ENCODE measurements around the gene C1QL4.
"Not testable (repeated sequence)": the region's sequence is repeated elsewhere in the genome, so short reads cannot be mapped to it uniquely, and the experiment has no call there.

C1QL4 gene

DNA sequence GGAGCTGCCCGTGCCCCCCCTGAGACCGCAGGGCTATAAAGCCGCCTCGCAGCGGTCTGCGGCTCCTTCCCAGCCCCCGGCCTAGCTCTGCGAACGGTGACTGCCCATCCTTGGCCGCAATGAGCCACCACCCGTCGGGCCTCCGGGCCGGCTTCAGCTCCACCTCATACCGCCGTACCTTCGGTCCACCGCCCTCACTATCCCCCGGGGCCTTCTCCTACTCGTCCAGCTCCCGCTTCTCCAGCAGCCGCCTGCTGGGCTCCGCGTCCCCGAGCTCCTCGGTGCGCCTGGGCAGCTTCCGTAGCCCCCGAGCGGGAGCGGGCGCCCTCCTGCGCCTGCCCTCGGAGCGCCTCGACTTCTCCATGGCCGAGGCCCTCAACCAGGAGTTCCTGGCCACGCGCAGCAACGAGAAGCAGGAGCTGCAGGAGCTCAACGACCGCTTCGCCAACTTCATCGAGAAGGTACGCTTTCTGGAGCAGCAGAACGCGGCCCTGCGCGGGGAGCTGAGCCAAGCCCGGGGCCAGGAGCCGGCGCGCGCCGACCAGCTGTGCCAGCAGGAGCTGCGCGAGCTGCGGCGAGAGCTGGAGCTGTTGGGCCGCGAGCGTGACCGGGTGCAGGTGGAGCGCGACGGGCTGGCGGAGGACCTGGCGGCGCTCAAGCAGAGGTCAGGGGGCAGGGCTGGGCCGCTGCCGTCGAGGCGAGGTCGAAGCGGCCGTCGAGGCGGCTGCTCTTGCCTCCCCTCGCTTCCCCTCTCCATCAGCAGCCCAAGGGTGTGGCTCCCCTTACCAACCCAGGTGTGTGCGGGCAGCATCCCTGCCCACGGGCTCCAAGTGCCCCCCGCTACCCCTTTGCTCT, 41.7 kb downstream of the C1QL4 start, which contains the start of gene PRPH:
Gene PRPH, plus strand, starts transcription at position 66 of the 855 bp plus-strand sequence. Its CDS starts 54 bp downstream, at position 120.
- ATAC-seq (replicated peaks) (no peak), DNase-seq (no peak)
- H3K4me1 Mint-ChIP-seq = peaks cover 25 to 27% of the 10 kb centered on the region in 2 donors
- peaks cover 0 to 3% of the 10 kb centered on the region in 2 donors for H3K36me3 Mint-ChIP-seq
- H3K27ac Mint-ChIP-seq = no peak within 1 kb of the TSS
- H3K4me3 Mint-ChIP-seq = peak within 1 kb of the TSS in 1 of 2 donors; percentile 48
- peaks cover 54 to 85% of the 10 kb centered on the region in 2 donors for H3K27me3 Mint-ChIP-seq
- H3K9me3 Mint-ChIP-seq = no peaks in the 10 kb centered on the region

DNA sequence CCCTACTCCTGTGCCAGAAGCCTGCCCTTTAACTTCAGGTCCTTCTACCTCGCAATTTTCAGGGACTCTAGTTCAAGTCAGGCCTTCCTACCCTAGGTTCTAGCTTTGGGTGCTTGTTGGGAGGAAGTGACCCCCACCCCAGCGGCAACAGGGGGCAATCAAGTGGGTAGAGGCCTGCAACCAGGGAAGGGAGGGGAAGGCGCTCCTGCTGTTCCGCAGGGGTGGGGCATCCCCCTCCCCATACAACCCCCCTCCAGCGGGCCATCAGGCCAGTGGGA, 42.2 kb downstream of the C1QL4 start:
- Mint-ChIP-seq H3K4me1 (peaks cover 25 to 27% of the 10 kb centered on the region in 2 donors), H3K9me3 (no peaks in the 10 kb centered on the region), H3K4me3 (no peak overlapping the region), H3K36me3 (peaks cover 0 to 3% of the 10 kb centered on the region in 2 donors), H3K27me3 (peaks cover 54 to 86% of the 10 kb centered on the region in 2 donors), H3K27ac (no peak overlapping the region)
- DNase-seq (no peak), ATAC-seq (replicated peaks) (no peak)

DNA sequence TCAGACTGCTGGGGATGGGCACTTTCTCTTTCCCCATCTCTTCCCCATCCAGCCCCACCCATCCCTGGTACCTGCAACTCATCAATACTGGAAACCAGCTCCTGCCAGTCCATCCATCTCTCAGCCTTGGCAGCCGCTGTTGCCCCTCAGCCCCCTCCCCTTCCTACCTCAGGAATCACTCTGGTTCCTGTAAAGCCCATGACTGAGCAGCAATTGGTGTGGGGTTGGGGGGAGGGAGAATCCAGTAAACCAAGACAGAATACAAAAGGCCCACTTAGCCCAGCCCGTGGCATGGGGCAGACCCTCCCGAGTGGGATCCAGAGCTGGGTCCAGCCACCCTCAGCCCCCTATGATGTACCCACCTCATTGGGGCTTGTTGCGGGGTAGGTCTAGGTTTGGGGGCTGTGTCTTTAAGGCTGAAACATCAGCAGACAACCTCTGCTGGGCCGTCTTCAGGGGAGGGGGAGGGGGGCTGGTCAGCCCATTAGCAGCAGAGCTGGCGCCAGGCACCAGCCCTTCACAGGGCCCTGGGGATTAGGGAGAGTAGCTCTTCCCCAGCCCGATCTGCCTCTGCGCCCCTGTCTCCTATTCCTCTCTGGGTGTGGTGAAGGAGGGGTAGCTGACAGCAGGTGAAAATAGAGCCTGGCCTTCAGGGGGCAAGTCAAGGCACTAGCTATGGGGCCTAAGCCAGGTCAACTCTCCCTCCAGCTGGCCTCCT, 42.7 kb downstream of the C1QL4 start:
- Mint-ChIP-seq H3K4me3 (no peak overlapping the region), H3K4me1 (peaks cover 25 to 27% of the 10 kb centered on the region in 2 donors), H3K27ac (no peak overlapping the region), H3K36me3 (peaks cover 0 to 3% of the 10 kb centered on the region in 2 donors), H3K9me3 (no peaks in the 10 kb centered on the region), H3K27me3 (peaks cover 55 to 82% of the 10 kb centered on the region in 2 donors)
- no peak for DNase-seq
- no peak for ATAC-seq (replicated peaks)

DNA sequence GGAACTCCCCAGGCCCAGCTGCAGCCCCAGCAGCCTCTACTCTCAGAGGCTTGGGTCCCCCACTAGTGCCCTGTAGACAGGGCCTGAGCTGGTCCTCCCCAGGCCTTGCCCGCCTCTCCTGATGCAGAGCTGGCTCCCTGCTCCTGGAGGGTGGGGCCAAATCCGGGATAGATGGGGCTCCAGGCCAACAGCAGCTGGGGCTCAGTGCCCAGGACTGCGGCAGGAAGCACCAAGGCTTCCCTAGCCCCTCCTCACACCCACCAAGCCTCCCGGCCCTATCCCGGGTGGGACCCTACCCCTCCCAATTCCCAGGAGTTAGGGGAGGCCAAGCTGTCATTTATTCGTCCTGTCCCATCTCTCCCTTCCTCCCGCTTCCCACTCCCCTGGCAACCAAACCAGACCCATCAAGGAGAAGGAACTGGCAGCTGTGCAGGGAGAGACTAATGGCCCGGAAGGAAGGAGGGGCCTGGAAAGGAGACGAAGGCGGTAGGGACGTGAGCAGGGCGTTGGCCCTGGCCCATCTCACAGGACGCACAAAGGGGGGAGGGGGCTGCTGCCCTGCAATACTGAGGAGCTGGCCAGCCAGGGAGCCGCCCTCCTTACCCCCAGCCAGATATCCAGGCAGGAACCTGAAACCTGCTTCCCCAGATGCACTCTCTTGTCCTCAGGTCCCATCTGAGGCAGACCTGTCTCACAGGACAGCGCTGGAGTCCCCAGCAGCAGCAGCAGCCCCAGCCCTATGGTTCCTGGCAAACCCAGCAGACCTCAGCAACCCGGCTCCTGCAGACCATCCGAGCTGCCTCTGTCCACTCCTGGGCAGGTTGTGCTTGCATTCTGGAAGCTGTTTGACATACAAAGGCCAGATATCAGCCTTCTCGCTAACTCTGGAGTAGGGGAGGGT, 43.7 kb downstream of the C1QL4 start:
- DNase-seq (no peak), ATAC-seq (replicated peaks) (no peak)
- Mint-ChIP-seq H3K4me1 (peaks cover 21 to 23% of the 10 kb centered on the region in 2 donors), H3K27ac (no peak overlapping the region), H3K36me3 (peaks cover 0 to 3% of the 10 kb centered on the region in 2 donors), H3K9me3 (no peaks in the 10 kb centered on the region), H3K27me3 (peaks cover 57 to 82% of the 10 kb centered on the region in 2 donors), H3K4me3 (no peak overlapping the region)

GRCh38 chr12:49292729-49293055, 44.3 kb downstream of the C1QL4 start:
- no peak overlapping the region for H3K27ac Mint-ChIP-seq
- no peak for ATAC-seq (replicated peaks)
- peaks cover 14 to 20% of the 10 kb centered on the region in 2 donors for H3K4me1 Mint-ChIP-seq
- H3K4me3 Mint-ChIP-seq = no peak overlapping the region
- H3K27me3 Mint-ChIP-seq = peaks cover 57 to 82% of the 10 kb centered on the region in 2 donors
- no peaks in the 10 kb centered on the region for H3K9me3 Mint-ChIP-seq
- no peak for DNase-seq
- H3K36me3 Mint-ChIP-seq = peaks cover 0 to 3% of the 10 kb centered on the region in 2 donors

DNA sequence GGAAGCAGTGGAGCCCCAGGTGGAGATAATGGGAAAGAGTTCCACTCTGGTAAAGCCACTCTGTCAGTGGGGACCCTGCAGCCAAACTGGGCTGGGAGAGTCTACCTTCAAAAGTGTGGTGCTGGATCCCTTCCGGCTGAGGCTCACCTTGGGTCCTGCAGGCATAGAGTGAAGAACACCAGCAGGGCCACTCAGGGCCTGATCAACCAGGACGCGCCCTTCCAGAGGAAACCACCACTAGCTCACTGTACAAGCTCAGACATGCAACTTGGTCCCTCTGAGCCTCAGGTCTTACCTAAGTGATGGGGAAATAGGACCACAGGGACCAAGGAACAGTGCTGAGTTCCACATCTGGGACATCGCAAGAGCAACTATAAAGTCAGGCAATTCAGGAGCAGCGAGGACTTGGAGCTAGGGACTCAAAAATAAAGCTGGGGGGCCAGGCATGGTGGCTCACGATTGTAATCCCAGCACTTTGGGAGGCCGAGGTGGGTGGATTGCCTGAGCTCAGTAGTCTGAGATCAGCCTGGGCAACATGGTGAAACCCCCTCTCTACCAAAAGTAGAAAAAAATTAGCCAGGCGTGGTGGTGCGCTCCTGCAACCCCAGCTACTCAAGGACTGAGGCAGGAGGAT, 47.9 kb downstream of the C1QL4 start:
- ATAC-seq (replicated peaks) (no peak), DNase-seq (no peak)
- Mint-ChIP-seq H3K4me3 (no peak overlapping the region), H3K9me3 (no peaks in the 10 kb centered on the region), H3K27ac (no peak overlapping the region), H3K36me3 (no peaks in the 10 kb centered on the region), H3K27me3 (peaks cover 45 to 61% of the 10 kb centered on the region in 2 donors), H3K4me1 (peaks cover 0 to 3% of the 10 kb centered on the region in 2 donors)

DNA sequence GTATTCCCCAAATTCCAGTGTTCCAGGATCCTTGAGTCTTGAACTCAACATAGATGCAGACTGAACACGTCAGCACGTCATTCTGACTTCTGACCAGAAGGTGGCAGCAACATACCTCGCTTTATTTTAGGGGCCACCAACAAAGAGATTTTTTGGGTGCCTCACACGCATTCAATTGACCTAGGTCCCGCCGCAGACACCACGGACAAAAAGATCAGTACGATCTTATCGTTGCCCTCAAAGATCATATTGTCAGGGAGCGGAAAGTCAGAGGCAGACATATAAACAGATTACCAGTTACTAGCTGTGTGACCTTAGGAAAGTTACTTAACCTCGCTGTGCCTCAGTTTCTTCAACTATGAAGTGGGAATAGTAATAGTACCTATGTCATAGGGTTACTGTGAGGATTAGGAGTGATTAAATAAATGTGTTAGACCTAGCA, 48.6 kb downstream of the C1QL4 start:
- H3K9me3 Mint-ChIP-seq = no peaks in the 10 kb centered on the region
- DNase-seq = peak; percentile 36
- H3K36me3 Mint-ChIP-seq = no peaks in the 10 kb centered on the region
- peaks cover 47 to 55% of the 10 kb centered on the region in 2 donors for H3K27me3 Mint-ChIP-seq
- H3K4me1 Mint-ChIP-seq = peaks cover 0 to 3% of the 10 kb centered on the region in 2 donors
- no peak overlapping the region for H3K4me3 Mint-ChIP-seq
- ATAC-seq (replicated peaks) = peak; percentile 41 to 63
- H3K27ac Mint-ChIP-seq = no peak overlapping the region

DNA sequence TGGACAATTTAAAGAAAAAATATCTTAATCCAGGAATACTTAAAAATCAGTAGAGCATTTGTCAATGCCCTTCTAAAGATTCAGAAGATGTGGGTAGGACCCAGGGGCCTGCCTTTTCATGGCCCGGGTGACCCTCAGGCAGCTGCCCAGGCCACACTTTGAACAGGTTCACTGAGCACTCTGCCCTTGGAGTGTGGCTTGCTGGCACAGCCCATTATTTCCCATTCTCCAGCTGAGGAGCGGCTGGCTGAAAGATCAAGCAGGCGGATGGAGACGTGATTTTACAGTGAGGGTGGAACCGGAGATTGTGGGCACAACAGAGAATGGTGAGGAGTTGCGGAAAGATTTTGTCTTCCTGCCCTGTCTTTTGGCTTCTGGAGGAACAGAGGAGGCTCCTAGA, 49.1 kb downstream of the C1QL4 start:
- H3K4me1 Mint-ChIP-seq = peaks cover 0 to 3% of the 10 kb centered on the region in 2 donors
- peaks cover 47 to 49% of the 10 kb centered on the region in 2 donors for H3K27me3 Mint-ChIP-seq
- H3K4me3 Mint-ChIP-seq = no peak overlapping the region
- peak overlapping the region; percentile 68 for H3K27ac Mint-ChIP-seq
- DNase-seq (no peak), ATAC-seq (replicated peaks) (no peak)
- H3K9me3 Mint-ChIP-seq = no peaks in the 10 kb centered on the region
- no peaks in the 10 kb centered on the region for H3K36me3 Mint-ChIP-seq

DNA sequence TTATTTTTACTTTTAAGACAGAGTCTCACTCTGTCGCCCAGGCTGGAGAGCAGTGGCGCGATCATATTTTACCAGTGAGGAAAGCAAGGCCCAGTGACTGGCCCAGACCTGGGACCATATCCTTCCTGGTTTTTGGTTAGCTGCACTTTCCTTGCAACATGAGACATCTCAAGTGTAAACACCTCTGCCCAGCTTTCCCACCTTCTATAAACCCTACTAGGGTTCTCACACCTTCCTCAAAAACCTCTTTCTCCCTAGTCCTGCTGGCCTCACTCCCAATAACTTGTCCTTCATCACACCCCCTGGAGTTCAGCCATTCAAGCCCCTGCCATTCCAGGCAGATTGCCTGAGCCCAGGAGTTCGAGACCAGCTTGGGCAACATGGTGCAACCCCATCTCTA, 52.3 kb downstream of the C1QL4 start:
- ATAC-seq (replicated peaks) (no peak), DNase-seq (no peak)
- peaks cover 42% of the 10 kb centered on the region in 2 donors for H3K27me3 Mint-ChIP-seq
- H3K4me3 Mint-ChIP-seq = no peak overlapping the region
- no peaks in the 10 kb centered on the region for H3K36me3 Mint-ChIP-seq
- peaks cover 0 to 3% of the 10 kb centered on the region in 2 donors for H3K4me1 Mint-ChIP-seq
- H3K9me3 Mint-ChIP-seq = no peaks in the 10 kb centered on the region
- H3K27ac Mint-ChIP-seq = no peak overlapping the region

DNA sequence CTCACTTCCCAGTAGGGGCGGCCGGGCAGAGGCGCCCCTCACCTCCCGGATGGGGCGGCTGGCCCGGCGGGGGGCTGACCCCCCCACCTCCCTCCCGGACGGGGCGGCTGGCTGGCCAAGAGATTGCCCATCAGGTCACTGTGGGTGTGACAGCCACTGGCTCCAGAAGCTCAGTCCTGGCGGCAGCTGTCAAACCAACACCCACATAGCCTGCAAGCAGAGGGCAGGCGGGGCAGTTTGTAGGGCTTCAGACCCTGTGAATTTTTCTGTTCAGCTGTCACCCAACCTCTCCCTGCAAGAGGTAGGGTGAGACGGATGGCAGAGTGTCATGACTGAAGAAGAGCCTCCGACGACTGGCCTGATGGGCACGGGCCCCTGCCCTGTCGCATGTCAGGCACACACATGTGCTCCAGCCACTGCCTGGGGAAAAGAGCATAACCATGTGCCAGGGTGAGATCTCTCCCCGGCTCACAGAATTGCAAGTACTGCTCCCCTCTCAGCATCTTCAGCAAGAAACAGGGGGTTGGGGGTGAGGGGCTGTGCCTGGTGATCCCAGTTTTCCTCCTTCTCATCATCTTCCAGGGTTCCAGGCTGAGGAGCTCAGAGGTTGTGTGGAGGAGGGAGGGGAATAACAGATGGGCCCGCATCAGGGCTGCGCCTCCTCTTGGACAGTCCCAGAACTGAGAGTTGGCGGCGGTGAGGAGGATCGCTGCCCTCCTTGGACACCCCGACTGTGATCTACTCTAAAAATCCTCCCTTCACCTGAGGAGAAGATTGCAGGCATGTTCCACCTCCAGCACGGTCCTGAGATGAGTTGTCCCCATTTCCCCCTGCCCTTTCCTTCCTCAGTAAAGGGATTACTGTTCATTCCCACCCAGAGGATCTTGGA, 53.2 kb downstream of the C1QL4 start:
- no peaks in the 10 kb centered on the region for H3K36me3 Mint-ChIP-seq
- H3K4me1 Mint-ChIP-seq = peaks cover 0 to 3% of the 10 kb centered on the region in 2 donors
- H3K27ac Mint-ChIP-seq = no peak overlapping the region
- no peaks in the 10 kb centered on the region for H3K9me3 Mint-ChIP-seq
- peaks cover 35 to 41% of the 10 kb centered on the region in 2 donors for H3K27me3 Mint-ChIP-seq
- DNase-seq (no peak), ATAC-seq (replicated peaks) (no peak)
- H3K4me3 Mint-ChIP-seq = no peak overlapping the region

DNA sequence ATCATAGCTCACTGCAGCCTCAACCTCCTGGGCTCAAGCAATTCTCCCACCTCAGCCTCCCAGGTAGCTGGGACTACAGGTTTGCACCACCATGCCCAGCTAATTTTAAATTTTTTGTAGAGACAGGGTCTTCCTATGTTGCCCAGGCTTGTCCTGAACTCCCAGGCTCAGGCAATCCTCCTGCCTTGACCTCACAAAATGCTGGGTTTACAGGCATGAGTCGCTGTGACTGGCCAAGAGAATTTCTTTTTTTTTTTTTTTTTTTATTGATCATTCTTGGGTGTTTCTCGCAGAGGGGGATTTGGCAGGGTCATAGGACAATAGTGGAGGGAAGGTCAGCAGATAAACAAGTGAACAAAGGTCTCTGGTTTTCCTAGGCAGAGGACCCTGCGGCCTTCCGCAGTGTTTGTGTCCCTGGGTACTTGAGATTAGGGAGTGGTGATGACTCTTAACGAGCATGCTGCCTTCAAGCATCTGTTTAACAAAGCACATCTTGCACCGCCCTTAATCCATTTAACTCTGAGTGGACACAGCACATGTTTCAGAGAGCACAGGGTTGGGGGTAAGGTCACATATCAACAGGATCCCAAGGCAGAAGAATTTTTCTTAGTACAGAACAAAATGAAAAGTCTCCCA, 54.1 kb downstream of the C1QL4 start:
- H3K4me1 Mint-ChIP-seq; H3K27ac Mint-ChIP-seq; H3K9me3 Mint-ChIP-seq; H3K36me3 Mint-ChIP-seq; H3K4me3 Mint-ChIP-seq; DNase-seq; ATAC-seq (replicated peaks): not testable (repeated sequence)
- peaks cover 26 to 31% of the 10 kb centered on the region in 2 donors for H3K27me3 Mint-ChIP-seq

All from stimulated activated naive B cell treated with anti-CD40 and anti-IgM and Interleukin-4, amounts not matched to agents 10 μg/mL and 1 μg/mL and 100 μg/mL, for 72 hours (primary cell).